Measurements from ENCODE around the gene GOLGA7B. TPM values are rescaled to one million over a fixed set of nuclear protein-coding genes. Genes with fewer than 3 reads are reported as not detected.
"Not testable (repeated sequence)": the region's sequence is repeated elsewhere in the genome, so short reads cannot be mapped to it uniquely, and the experiment has no call there.

Gene GOLGA7B
- total RNA-seq, 2 experiments from 2014 or later = 0.92 to 1.1 TPM

DNA sequence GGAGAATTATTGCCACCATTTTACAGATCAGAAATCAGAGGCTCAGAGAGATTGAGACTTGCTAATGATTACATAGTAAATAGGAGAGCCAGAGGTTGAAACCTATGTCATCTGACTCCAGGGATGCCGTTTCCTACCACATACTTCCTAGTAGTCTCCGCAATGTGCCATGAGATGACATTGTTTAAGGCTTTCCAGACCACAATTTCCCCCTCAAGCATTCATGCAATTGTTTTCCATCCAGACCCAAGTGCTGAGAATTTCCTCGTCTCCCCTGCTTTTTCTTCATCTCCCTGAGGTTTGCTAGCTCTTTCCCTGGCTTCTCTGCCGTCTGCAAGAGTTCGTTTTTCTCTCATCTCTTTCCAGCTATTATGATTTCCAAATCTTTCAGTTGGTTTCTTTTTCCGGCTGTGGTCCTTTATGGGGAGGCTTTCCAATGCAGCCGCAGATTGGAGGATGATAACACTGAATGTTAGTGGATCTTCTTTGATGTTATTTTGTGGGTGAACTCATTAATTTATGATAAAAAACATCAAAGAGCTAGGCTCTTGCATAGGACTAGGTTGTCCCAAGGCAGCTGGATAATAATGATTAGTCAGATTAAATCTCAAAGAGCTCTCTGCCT lies 6.9 kb upstream of the GOLGA7B start:
- intact Hi-C loops (cut with micrococcal nuclease) = no loop called here

DNA sequence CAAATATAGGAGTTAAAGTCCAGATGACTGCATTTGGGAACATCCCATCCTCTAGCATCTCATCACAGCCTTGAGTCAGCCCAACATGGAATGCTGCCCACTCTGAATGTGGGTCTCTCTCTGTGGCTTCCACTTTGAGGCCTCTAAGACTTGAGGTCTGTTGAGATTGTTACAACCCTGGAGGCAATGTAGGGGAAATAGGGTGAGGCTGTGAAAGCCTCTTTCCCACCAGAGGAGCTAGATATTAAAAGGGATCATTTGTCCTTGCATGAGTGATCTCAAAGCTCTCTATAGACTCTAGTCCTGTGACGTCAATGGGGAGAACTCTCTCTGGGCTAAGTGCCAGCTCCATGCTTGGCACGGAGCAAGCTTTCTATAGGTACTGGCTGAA lies 6.4 kb upstream of the GOLGA7B start:
- CTCF ChIA-PET = interaction anchor here (1.0 to 1.7 kb wide), 4 partner anchors 10 to 51 kb away, joined by 3 to 6 read pairs (median 4); no protein-coding TSS in a partner anchor
- Mint-ChIP-seq H3K27me3 (no peaks in the 10 kb centered on the region), H3K27ac (no peak overlapping the region), H3K36me3 (ENCODE audit: low read depth) (no peaks in the 10 kb centered on the region), H3K4me1 (ENCODE audit: low read depth) (peaks cover 20% of the 10 kb centered on the region), H3K9me3 (no peaks in the 10 kb centered on the region), H3K4me3 (no peak overlapping the region)
- DNase-seq (no peak), ATAC-seq (no peak)
- intact Hi-C loops (cut with micrococcal nuclease) = no loop called here
- POLR2A ChIA-PET = interaction anchor here (0.7 kb wide), 1 partner anchor 18 kb away, joined by 3 read pairs; no protein-coding TSS in a partner anchor
- TF ChIP-seq, protein P1, sequence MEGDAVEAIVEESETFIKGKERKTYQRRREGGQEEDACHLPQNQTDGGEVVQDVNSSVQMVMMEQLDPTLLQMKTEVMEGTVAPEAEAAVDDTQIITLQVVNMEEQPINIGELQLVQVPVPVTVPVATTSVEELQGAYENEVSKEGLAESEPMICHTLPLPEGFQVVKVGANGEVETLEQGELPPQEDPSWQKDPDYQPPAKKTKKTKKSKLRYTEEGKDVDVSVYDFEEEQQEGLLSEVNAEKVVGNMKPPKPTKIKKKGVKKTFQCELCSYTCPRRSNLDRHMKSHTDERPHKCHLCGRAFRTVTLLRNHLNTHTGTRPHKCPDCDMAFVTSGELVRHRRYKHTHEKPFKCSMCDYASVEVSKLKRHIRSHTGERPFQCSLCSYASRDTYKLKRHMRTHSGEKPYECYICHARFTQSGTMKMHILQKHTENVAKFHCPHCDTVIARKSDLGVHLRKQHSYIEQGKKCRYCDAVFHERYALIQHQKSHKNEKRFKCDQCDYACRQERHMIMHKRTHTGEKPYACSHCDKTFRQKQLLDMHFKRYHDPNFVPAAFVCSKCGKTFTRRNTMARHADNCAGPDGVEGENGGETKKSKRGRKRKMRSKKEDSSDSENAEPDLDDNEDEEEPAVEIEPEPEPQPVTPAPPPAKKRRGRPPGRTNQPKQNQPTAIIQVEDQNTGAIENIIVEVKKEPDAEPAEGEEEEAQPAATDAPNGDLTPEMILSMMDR (IDR thresholded peaks at IDR 0.05) = no peak

More for the DNA sequence above, 6.9 kb upstream of the GOLGA7B start:
- no peak for DNase-seq
- no peaks in the 10 kb centered on the region for H3K9me3 Mint-ChIP-seq
- ChIA-PET CTCF (interaction anchor here (1.0 to 1.7 kb wide), 4 partner anchors 11 to 50 kb away, joined by 3 to 6 read pairs (median 4); no protein-coding TSS in a partner anchor), POLR2A (interaction anchor here (0.7 kb wide), 1 partner anchor 19 kb away, joined by 3 read pairs; no protein-coding TSS in a partner anchor)
- no peak for ATAC-seq
- no peak overlapping the region for H3K4me3 Mint-ChIP-seq
- H3K36me3 Mint-ChIP-seq (ENCODE audit: low read depth) = no peaks in the 10 kb centered on the region
- no peaks in the 10 kb centered on the region for H3K27me3 Mint-ChIP-seq
- H3K4me1 Mint-ChIP-seq (ENCODE audit: low read depth) = peaks cover 20% of the 10 kb centered on the region
- TF ChIP-seq, protein P1 (IDR thresholded peaks at IDR 0.05) = no peak
- H3K27ac Mint-ChIP-seq = no peak overlapping the region

DNA sequence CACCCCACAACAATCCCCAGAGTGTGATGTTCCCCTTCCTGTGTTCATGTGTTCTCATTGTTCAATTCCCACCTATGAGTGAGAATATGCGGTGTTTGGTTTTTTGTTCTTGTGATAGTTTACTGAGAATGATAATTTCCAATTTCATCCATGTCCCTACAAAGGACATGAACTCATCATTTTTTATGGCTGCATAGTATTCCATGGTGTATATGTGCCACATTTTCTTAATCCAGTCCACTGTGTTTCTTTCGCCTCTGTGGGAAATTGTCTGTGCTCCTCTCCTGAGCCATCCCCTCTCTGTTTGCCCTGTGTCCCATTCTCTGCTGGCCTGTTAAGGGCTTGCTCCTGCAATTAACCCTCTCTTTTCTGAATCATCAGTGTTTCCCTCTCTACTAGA lies 5.7 kb upstream of the GOLGA7B start:
- intact Hi-C loops (cut with micrococcal nuclease); H3K4me3 Mint-ChIP-seq; ATAC-seq; H3K27ac Mint-ChIP-seq; H3K27me3 Mint-ChIP-seq; DNase-seq; POLR2A ChIA-PET; H3K36me3 Mint-ChIP-seq (ENCODE audit: low read depth); H3K9me3 Mint-ChIP-seq: not testable (repeated sequence)
- CTCF ChIA-PET = interaction anchor here (1.0 to 1.7 kb wide), 4 partner anchors 9 to 51 kb away, joined by 3 to 6 read pairs (median 4); no protein-coding TSS in a partner anchor
- H3K4me1 Mint-ChIP-seq (ENCODE audit: low read depth) = peaks cover 23% of the 10 kb centered on the region

DNA sequence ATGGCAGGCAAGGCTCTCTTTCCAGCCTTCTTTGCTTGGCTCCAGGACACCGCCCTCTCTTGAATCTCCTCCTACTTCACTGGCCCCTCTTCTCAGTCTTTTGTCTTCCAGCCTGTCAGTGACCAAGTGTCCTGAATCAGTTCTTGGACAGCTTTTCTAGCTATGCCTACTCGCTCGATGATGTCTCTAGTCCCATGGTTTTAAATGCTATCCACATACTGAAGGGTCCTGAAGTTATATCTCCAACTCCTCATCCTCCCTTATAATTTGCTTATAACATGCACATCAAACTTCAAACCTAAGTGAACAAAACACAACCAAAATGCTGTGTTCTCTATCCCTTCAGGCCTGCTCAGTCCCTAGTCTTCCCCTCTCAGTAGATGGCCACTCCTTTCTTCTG lies 5.0 kb upstream of the GOLGA7B start:
- H3K4me1 Mint-ChIP-seq (ENCODE audit: low read depth) = peaks cover 26% of the 10 kb centered on the region
- H3K36me3 Mint-ChIP-seq (ENCODE audit: low read depth) = no peaks in the 10 kb centered on the region
- no peaks in the 10 kb centered on the region for H3K27me3 Mint-ChIP-seq
- TF ChIP-seq, protein P1 (IDR thresholded peaks at IDR 0.05) = no peak
- H3K4me3 Mint-ChIP-seq = no peak overlapping the region
- ChIA-PET POLR2A (no interaction called here), CTCF (no interaction called here)
- intact Hi-C loops (cut with micrococcal nuclease) = no loop called here
- ATAC-seq (no peak), DNase-seq (no peak)
- H3K27ac Mint-ChIP-seq = no peak overlapping the region
- no peaks in the 10 kb centered on the region for H3K9me3 Mint-ChIP-seq

DNA sequence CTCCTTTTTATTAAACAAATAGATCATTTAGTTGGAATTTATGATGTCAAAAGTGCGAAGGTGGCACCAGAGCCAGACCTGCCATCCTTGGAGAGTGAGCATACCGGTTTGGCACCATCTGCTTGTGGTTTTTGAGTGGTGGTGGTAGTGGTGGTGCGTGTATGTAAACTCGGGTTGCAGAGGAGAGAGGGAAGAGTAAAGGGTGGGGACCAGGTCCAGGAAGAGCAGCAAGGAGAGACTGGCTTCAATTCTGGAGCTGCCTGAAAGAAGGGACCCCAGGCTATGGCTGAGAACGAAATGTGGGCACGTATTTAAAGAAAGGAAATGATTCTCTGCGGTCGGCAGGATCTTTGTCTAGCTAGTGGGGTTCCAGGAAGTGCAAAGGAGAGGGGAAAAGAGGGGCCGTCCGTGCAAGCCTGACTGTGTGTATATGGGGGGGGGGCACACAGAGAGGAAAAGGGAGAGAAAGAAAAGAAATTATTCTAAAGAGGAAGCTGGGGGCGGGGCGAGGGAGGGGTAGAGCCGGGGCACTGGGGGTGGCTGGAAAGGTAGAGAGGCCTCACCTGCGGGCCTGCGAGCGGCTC lies 448 bp upstream of the GOLGA7B start:
- H3K4me3 Mint-ChIP-seq = peak overlapping the region; percentile 63
- peak overlapping the region; percentile 43 for H3K27ac Mint-ChIP-seq
- H3K27me3 Mint-ChIP-seq = no peaks in the 10 kb centered on the region
- intact Hi-C loops (cut with micrococcal nuclease) = no loop called here
- H3K4me1 Mint-ChIP-seq (ENCODE audit: low read depth) = peaks cover 37% of the 10 kb centered on the region
- H3K9me3 Mint-ChIP-seq = no peaks in the 10 kb centered on the region
- H3K36me3 Mint-ChIP-seq (ENCODE audit: low read depth) = no peaks in the 10 kb centered on the region
- TF ChIP-seq, protein P1 (IDR thresholded peaks at IDR 0.05) = no peak
- ATAC-seq (peak; percentile 37), DNase-seq (peak; percentile 70)
- ChIA-PET CTCF (interaction anchor here (1.0 to 3.1 kb wide), 5 partner anchors 19 to 57 kb away, joined by 3 to 15 read pairs (median 6); no protein-coding TSS in a partner anchor), POLR2A (interaction anchor here (0.6 to 1.9 kb wide), 2 partner anchors 11 to 14 kb away, joined by 3 to 6 read pairs; no protein-coding TSS in a partner anchor)
